Measurements from ENCODE around the gene TNNT2.

GRCh38 chr1:201404722-201405483, 27.4 kb upstream of the TNNT2 start:
- no peak for TF ChIP-seq CTCF (IDR thresholded peaks at IDR 0.05)
- TF ChIP-seq POLR2A (IDR thresholded peaks at IDR 0.05): no peak

Data from esophagus squamous epithelium (tissue), 4 donors.